Measurements from ENCODE around the gene ACY1. TPM values are rescaled to one million over a fixed set of nuclear protein-coding genes. Genes with fewer than 3 reads are reported as not detected.
A peak's percentile ranks its signal among the peaks of the same experiment; 100 is the strongest.

The ACY1 gene
- polyA plus RNA-seq, 1 donor from 2014 or later: 18.0 TPM

DNA sequence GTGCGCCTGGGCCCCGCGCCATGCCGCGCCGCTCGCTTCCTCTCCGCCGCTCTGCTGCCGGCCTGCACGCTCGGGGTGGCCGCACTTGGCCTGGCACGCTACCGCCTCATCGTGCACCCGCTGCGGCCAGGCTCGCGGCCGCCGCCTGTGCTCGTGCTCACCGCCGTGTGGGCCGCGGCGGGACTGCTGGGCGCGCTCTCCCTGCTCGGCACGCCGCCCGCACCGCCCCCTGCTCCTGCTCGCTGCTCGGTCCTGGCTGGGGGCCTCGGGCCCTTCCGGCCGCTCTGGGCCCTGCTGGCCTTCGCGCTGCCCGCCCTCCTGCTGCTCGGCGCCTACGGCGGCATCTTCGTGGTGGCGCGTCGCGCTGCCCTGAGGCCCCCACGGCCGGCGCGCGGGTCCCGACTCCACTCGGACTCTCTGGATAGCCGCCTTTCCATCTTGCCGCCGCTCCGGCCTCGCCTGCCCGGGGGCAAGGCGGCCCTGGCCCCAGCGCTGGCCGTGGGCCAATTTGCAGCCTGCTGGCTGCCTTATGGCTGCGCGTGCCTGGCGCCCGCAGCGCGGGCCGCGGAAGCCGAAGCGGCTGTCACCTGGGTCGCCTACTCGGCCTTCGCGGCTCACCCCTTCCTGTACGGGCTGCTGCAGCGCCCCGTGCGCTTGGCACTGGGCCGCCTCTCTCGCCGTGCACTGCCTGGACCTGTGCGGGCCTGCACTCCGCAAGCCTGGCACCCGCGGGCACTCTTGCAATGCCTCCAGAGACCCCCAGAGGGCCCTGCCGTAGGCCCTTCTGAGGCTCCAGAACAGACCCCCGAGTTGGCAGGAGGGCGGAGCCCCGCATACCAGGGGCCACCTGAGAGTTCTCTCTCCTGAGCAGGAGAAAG is 27.2 kb upstream of the ACY1 start:
- H3K27me3 Mint-ChIP-seq: peaks cover 15% of the 10 kb centered on the region
- H3K9me3 Mint-ChIP-seq: no peaks in the 10 kb centered on the region
- no peak overlapping the region for H3K27ac Mint-ChIP-seq
- peak overlapping the region in 3 of 4 donors; percentile 52 to 70 (median 67) for H3K4me3 Mint-ChIP-seq
- H3K36me3 Mint-ChIP-seq: peaks cover 2% of the 10 kb centered on the region
- peaks cover 0 to 2% (median 1%) of the 10 kb centered on the region in 3 donors for H3K4me1 Mint-ChIP-seq

DNA sequence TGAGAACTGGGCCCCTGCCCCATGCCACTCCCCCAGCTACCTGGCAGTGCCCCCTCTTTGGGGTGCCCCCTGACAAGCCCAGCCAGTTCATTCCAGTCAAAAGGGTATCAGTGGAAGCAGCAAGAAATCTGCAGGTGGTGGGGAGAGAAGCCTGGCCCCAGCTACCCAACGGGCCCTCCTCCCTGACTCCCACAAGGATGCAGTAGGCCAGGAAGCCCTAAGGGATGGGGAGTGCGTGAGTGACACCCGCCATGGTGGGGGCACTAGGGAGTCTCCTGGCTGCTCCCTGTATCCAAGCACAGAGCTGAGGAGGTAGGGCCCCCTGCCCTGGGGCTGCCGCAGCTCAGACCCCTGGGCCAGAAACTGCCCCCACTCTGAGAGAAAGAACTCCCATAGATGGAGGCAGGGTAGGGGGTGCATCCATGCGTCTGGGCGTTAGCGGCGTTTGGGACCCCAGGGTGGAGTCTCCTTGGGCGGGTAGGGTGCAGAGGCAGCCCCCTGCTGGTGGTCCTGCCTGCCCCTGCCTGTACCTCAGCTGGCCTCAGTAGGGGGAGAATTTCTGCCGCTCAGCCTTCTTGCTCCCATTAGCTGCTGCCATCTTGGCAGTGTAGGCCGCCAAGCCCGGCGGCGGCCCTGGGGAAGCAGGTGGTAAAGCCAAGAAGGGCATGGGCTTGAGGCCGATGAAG is 25.7 kb upstream of the ACY1 start:
- Mint-ChIP-seq H3K36me3 (peaks cover 1% of the 10 kb centered on the region), H3K27ac (no peak overlapping the region), H3K4me3 (no peak overlapping the region)

DNA sequence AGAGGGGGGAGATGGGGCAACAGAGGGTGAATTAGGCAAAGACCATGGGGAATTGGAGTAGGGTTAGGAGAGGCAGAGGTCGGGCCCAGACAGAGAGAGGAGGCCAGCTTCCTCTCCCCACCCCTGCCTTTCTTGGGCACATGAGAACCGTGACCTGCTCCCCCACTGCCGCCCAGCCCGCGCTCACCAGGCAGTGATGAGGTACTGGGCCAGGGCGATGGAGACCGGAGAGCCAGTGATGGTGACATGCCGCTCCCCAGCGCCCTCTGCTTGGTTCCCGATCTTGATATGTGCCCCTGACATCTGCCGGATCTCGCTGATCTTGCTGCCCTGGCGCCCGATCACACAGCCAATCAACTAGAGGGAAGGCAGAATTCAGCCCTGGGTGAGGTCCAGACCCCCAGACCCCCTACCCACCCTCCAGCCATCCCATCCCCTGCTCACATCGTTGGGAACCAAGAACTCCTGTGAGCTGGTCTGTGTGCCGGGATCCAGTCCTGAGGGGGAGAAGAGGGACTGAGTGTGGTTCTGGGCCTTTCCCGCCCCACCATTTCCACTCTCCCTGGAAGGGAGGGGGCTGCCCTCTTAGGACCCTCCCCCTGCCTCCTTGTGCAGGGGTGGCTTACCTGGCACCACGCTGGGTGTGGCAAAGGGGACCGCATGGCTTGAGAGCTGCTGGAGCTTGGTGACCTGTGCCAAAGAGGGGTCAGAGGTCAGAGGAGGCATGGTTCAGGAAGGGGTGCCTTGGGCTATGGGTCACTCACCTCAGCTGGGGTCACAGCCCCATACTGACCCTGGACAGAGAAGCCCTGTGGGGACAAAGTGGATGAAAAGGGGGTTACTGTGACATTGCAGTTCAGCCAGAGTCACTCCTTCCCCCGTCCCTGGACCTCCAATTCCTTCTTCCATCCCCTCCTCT is 24.5 kb upstream of the ACY1 start:
- Mint-ChIP-seq H3K36me3 (peaks cover 1% of the 10 kb centered on the region), H3K4me1 (peaks cover 0 to 2% (median 1%) of the 10 kb centered on the region in 3 donors), H3K9me3 (no peaks in the 10 kb centered on the region), H3K4me3 (peak overlapping the region in 2 of 4 donors; percentile 15 to 68), H3K27ac (no peak overlapping the region), H3K27me3 (peaks cover 9% of the 10 kb centered on the region)

More for the DNA sequence above, 25.7 kb upstream of the ACY1 start:
- Mint-ChIP-seq H3K27me3 (peaks cover 15% of the 10 kb centered on the region), H3K4me1 (peaks cover 0 to 2% (median 1%) of the 10 kb centered on the region in 3 donors), H3K9me3 (no peaks in the 10 kb centered on the region)

DNA sequence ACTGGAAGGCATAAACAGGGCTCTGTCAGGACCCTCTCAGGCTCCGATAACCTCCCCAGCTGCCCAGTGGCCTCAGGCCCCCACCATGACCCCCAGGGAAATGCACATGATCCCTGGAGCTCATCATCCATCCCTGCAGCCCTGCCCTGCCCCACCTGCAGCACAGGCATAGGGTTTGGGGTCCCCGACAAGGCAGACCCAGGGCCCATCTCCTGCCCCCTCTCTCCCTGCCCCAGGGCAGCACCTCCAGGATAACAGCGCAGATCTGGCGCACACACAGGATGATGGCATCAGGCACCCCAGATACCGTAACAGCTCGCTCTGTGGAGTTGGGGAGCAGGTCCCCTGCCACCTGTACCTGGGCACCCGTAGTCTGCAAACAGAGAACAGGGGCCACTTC is 23.7 kb upstream of the ACY1 start:
- Mint-ChIP-seq H3K36me3 (peaks cover 1% of the 10 kb centered on the region), H3K4me1 (peaks cover 0 to 2% (median 1%) of the 10 kb centered on the region in 3 donors), H3K9me3 (no peaks in the 10 kb centered on the region), H3K4me3 (no peak overlapping the region), H3K27me3 (peaks cover 3% of the 10 kb centered on the region), H3K27ac (no peak overlapping the region)

DNA sequence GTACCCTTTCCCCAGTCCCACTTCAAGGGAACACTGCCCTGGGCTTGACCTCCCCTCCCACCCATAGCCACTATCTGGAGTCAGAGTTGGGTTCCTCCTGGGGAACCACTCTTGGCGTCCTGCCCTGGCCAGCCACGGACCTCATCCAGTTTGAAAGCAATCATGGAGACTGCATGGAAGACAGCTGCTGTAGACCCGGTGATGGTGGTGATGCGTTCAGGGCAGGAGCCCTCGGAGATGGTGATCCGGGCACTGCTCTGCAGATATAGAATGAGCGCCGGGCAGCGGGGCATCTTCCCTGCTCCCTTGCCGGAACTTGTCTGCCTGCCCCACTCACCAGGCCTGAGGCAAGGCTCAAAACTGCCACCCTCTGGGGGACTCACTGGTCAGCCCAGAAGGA is 22.9 kb upstream of the ACY1 start:
- Mint-ChIP-seq H3K27me3 (peaks cover 3% of the 10 kb centered on the region), H3K36me3 (peaks cover 1% of the 10 kb centered on the region), H3K4me1 (peaks cover 0 to 2% (median 1%) of the 10 kb centered on the region in 3 donors), H3K27ac (peak overlapping the region in 1 of 3 donors; percentile 92), H3K4me3 (no peak overlapping the region), H3K9me3 (no peaks in the 10 kb centered on the region)

DNA sequence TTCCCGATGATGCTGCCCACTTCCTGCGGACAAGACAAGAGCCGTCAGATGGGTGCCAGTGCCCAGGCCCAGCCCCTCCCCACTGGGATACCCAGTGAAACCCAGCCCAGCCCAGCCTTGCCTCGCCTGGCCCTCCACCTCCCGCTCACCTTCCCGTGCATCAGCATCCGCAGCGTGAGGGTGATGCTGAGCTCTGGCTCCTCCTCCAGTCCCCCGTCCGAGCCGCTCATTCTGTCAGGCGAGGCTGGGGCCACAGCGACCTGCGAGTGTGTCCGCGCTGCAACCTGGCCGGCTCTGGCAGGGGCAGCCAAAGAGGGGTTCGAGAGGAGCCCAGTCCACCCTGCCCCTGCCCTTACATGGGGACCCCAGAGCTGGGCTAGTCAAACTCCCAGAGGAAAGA is 22.3 kb upstream of the ACY1 start:
- Mint-ChIP-seq H3K4me1 (peaks cover 0 to 2% (median 1%) of the 10 kb centered on the region in 3 donors), H3K27ac (peak overlapping the region in 1 of 3 donors; percentile 92), H3K27me3 (peaks cover 3% of the 10 kb centered on the region), H3K36me3 (peaks cover 1% of the 10 kb centered on the region), H3K4me3 (peak overlapping the region in 1 of 4 donors; percentile 61), H3K9me3 (no peaks in the 10 kb centered on the region)

DNA sequence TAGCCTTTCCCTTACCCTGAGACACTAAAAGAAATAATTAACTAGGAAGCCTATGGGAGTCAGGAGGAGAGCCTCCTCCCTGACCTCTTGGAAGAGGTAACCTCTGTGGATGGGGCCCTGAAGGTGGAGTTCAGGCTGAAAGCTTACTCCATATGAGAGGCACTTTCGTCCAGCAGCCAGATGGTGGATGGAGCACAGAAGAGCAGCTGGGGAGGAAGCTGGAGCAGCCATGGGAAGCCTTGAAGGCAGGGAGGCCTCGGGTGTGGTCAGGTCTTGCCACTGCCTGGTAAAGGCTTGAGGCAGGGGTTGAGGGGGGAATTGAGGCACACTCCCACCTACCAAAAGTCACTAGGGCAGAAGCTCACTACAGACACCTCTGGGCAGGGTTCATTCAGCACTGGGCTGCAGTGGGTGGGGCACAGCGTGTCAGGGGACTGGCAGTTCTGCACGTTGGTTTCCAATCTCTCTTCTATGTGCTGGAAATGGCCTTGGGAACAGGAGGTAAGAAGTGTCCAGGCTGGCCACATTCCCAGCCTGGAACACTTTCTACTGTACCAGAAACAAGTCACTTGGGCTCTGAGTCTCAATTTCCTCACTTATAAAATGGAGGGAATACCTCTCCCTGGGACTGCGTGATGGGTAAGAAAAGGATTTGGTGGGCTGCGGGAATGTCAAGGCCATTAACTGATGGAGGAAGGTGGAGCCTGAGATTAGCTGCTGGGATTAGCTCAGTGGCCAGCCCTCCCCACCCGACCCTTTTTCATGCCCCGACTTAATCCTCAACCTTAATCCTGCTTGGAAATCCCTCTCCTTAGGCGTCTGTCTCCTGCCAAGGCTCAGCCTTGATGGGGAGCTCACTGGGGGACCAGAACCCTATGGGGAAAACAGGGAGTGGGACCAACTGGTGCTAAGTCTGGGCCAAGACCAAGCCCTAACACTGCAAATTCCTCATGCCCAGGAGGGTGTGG is 21.4 kb upstream of the ACY1 start:
- H3K27ac Mint-ChIP-seq: peak overlapping the region in 1 of 3 donors; percentile 67
- H3K4me3 Mint-ChIP-seq: peak overlapping the region in 1 of 4 donors; percentile 61
- peaks cover 0 to 1% (median 0%) of the 10 kb centered on the region in 3 donors for H3K4me1 Mint-ChIP-seq
- peaks cover 1% of the 10 kb centered on the region for H3K36me3 Mint-ChIP-seq
- H3K27me3 Mint-ChIP-seq: peaks cover 1% of the 10 kb centered on the region
- no peaks in the 10 kb centered on the region for H3K9me3 Mint-ChIP-seq

DNA sequence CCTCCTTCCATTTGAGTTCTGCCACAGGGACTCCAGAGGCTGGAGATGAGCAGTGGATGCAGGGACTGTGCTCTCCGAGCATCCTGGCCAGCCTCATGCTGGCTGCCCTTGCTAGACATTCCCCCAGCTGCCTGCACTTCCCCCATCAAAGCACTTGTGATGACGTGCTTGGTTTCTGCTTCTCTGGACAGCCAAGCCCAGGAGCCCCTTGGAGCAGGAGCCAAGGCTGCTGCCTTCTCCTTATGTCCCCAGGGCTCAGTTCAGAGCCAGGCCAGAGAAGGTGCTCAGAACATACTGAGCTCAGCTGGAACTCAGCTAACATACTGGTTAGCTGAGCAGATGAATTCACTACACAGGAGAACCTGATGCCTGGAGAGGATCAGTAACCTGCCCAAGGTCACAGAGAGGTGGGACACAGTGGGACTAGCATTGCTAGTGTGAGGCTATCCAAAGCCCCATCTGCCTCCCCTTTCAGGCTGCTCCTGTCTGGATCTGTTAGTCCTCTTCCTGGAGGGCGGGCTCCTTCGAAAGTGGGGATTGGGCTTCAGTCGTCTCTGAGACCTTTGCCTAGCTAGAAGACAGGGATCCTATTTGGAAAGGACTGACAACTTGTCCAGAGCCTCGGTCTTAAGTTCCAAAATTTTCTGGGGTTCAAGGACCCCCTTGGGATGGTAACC is 20.3 kb upstream of the ACY1 start:
- peaks cover 0 to 1% (median 0%) of the 10 kb centered on the region in 3 donors for H3K4me1 Mint-ChIP-seq
- peaks cover 1% of the 10 kb centered on the region for H3K27me3 Mint-ChIP-seq
- H3K4me3 Mint-ChIP-seq: peak overlapping the region in 1 of 4 donors; percentile 57
- no peaks in the 10 kb centered on the region for H3K9me3 Mint-ChIP-seq
- H3K27ac Mint-ChIP-seq: no peak overlapping the region
- peaks cover 1% of the 10 kb centered on the region for H3K36me3 Mint-ChIP-seq

DNA sequence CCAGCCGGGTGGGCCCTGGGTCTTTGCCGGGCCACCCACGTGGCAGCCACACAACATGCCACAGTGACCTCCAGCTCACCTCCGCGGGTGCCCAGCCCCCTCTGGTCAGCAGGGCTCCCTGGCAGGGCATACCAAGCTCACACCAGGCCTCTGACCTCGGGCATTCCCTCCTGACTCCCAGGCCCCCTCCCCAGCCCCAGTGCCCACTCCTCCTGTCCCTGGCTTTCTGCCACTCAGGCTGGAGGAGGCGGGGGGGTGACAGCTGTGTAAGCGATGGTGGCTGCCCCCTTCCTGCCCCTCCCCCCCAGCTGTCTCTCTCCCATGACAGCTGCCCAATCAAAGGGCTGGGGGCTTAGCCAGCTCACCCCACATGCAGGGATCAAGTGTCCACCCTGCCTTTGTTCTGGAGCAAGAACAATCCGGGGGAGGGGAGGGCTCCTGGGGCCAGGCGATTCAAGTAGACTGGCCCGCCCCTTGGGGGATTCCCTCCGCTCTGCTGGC is 19.3 kb upstream of the ACY1 start:
- peaks cover 1% of the 10 kb centered on the region for H3K27me3 Mint-ChIP-seq
- H3K4me1 Mint-ChIP-seq: peaks cover 1 to 5% (median 5%) of the 10 kb centered on the region in 3 donors
- peaks cover 1% of the 10 kb centered on the region for H3K36me3 Mint-ChIP-seq
- H3K9me3 Mint-ChIP-seq: no peaks in the 10 kb centered on the region
- H3K4me3 Mint-ChIP-seq: no peak overlapping the region
- H3K27ac Mint-ChIP-seq: no peak overlapping the region

DNA sequence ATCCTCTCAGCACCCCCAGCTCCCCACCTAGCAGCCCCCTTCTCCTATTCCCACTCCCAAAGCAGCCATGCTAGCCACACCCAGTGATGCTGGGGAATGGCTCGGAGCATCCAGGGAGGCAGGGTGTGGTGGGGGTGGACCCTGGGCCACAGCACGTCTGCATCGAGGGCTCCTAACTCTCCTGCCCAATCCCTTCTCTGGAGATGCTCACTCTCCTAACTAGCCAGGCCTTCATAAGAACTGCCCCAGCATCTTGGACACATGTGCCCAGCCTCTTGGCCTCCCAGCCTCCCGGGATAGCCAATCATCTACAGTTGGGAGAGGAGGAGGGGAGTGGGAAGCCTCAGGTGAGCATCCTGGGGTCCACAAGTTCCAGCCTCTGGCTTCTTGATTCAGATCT is 18.8 kb upstream of the ACY1 start:
- Mint-ChIP-seq H3K27ac (no peak overlapping the region), H3K4me3 (no peak overlapping the region)

DNA sequence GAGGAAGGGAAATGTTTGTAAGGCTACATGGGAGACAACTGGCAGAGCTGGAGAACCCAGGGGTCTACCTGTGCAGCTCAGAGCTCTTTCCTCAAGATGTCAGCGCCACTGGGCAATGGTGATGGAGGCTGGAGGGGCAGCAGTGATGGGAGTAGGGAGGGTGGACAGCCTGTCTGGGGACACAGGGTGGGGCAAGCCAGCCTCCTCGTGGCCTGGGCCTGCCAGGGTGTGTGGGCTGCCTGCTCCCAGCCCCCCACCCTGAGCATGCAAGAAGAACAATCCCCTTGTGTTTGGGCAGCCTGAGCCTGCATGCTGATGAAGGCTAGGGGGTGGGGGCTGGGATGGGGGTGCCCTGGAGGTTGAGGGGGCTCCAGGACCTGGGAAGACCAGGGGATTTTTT is 17.3 kb upstream of the ACY1 start:
- H3K9me3 Mint-ChIP-seq: no peaks in the 10 kb centered on the region
- H3K36me3 Mint-ChIP-seq: peaks cover 1% of the 10 kb centered on the region
- H3K27ac Mint-ChIP-seq: no peak overlapping the region
- H3K4me1 Mint-ChIP-seq: peaks cover 5 to 11% (median 8%) of the 10 kb centered on the region in 3 donors
- no peaks in the 10 kb centered on the region for H3K27me3 Mint-ChIP-seq
- peak overlapping the region; percentile 47 to 85 (median 72) for H3K4me3 Mint-ChIP-seq

More for the DNA sequence above, 18.8 kb upstream of the ACY1 start:
- peaks cover 1% of the 10 kb centered on the region for H3K36me3 Mint-ChIP-seq
- no peaks in the 10 kb centered on the region for H3K9me3 Mint-ChIP-seq
- H3K27me3 Mint-ChIP-seq: peaks cover 1% of the 10 kb centered on the region
- H3K4me1 Mint-ChIP-seq: peaks cover 5 to 6% (median 5%) of the 10 kb centered on the region in 3 donors

DNA sequence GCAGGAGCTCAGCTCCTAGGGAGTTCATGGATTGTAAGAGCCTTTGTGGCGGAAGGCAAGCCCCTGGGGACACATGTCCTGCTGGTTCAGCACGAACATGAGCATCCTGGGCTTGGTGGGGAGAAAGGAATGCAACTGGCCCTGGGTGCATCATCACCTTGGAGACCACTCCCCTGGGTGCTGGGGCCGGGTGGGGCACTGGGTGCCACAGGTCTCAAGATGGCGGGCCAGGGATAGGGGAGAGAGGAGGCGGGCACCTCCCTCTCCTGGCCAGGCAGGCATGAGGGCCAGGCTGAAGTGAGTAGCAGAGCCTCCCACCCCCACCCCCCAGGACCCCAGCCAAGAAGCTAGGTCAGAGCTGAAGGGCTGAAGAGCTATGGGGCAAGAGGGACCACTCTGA is 16.8 kb upstream of the ACY1 start:
- Mint-ChIP-seq H3K36me3 (peaks cover 1% of the 10 kb centered on the region), H3K27ac (peak overlapping the region in 1 of 3 donors; percentile 62), H3K4me1 (peaks cover 5 to 11% (median 10%) of the 10 kb centered on the region in 3 donors), H3K27me3 (no peaks in the 10 kb centered on the region), H3K9me3 (no peaks in the 10 kb centered on the region), H3K4me3 (peak overlapping the region; percentile 37 to 91 (median 76))

DNA sequence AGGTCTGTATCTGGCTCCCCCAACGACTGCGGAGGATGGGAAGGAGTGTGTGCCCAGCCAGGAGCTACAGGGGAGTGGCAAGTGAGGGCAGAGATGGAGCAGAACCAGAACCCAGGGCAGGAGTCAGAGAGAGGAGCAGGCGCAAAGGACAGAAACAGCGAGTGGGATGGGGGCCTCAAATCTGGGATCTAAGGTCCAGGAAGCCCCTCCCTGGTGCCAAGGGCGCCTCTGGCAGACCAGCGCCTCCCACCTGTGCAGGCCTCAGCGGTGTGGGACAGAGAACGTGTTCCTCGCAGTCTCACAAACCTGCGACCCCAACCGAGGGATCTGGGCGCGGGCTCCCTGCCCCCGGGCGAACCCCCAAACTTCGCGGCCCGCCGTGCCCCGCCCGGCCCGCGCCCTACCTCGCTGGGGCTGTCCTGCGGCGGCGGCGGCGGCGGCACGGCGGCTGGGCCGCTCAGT is 16.4 kb upstream of the ACY1 start:
- Mint-ChIP-seq H3K9me3 (no peaks in the 10 kb centered on the region), H3K4me1 (peaks cover 5 to 11% (median 10%) of the 10 kb centered on the region in 3 donors), H3K36me3 (no peaks in the 10 kb centered on the region), H3K4me3 (peak overlapping the region; percentile 37 to 91 (median 76)), H3K27me3 (no peaks in the 10 kb centered on the region), H3K27ac (peak overlapping the region in 1 of 3 donors; percentile 62)
